ENCODE data around the gene STK32B.

Gene STK32B

GRCh38 chr4:5479518-5480060, 428.3 kb downstream of the STK32B start:
- Histone ChIP-seq H3K9ac (ENCODE audit: low read length) (no peak overlapping the region), H3K27me3 (ENCODE audit: control insufficient read depth in 1 of 2, insufficient read depth in 2 of 2, low read length in 2 of 2) (no peaks in the 10 kb centered on the region), H3K27ac (ENCODE audit: low read depth, low read length) (no peak overlapping the region), H3K4me1 (ENCODE audit: insufficient read depth, low read length) (no peaks in the 10 kb centered on the region), H3K36me3 (ENCODE audit: insufficient read depth, low read length) (no peaks in the 10 kb centered on the region), H3K4me3 (ENCODE audit: low read depth in 1 of 2, low read length in 2 of 2) (no peak overlapping the region), H3K9me3 (ENCODE audit: low read length) (no peaks in the 10 kb centered on the region)

- no peak overlapping the region for H3K27ac ChIP-seq (ENCODE audit: low read depth, low read length)
- no peaks in the 10 kb centered on the region for H3K4me1 ChIP-seq (ENCODE audit: insufficient read depth, low read length)
- H3K9ac ChIP-seq (ENCODE audit: low read length): no peak overlapping the region
- no peak overlapping the region for H3K4me3 ChIP-seq (ENCODE audit: low read depth in 1 of 2, low read length in 2 of 2)
- H3K27me3 ChIP-seq (ENCODE audit: control insufficient read depth in 1 of 2, insufficient read depth in 2 of 2, low read length in 2 of 2): no peaks in the 10 kb centered on the region
- no peaks in the 10 kb centered on the region for H3K36me3 ChIP-seq (ENCODE audit: insufficient read depth, low read length)
- H3K9me3 ChIP-seq (ENCODE audit: low read length): no peaks in the 10 kb centered on the region
Observed at GRCh38 chr4:5488413-5488812, 437.1 kb downstream of the STK32B start.

- H3K36me3 ChIP-seq (ENCODE audit: insufficient read depth, low read length): no peaks in the 10 kb centered on the region
- H3K4me3 ChIP-seq (ENCODE audit: low read depth in 1 of 2, low read length in 2 of 2): no peak overlapping the region
- H3K27me3 ChIP-seq (ENCODE audit: control insufficient read depth in 1 of 2, insufficient read depth in 2 of 2, low read length in 2 of 2): no peaks in the 10 kb centered on the region
- no peaks in the 10 kb centered on the region for H3K4me1 ChIP-seq (ENCODE audit: insufficient read depth, low read length)
- H3K27ac ChIP-seq (ENCODE audit: low read depth, low read length): no peak overlapping the region
- H3K9ac ChIP-seq (ENCODE audit: low read length): no peak overlapping the region
- no peaks in the 10 kb centered on the region for H3K9me3 ChIP-seq (ENCODE audit: low read length)
Observed at GRCh38 chr4:5489260-5489659, 438.0 kb downstream of the STK32B start.

- Histone ChIP-seq H3K27me3 (ENCODE audit: control insufficient read depth in 1 of 2, insufficient read depth in 2 of 2, low read length in 2 of 2) (no peaks in the 10 kb centered on the region), H3K27ac (ENCODE audit: low read depth, low read length) (no peak overlapping the region), H3K9ac (ENCODE audit: low read length) (no peak overlapping the region), H3K4me3 (ENCODE audit: low read depth in 1 of 2, low read length in 2 of 2) (no peak overlapping the region), H3K4me1 (ENCODE audit: insufficient read depth, low read length) (no peaks in the 10 kb centered on the region), H3K36me3 (ENCODE audit: insufficient read depth, low read length) (no peaks in the 10 kb centered on the region), H3K9me3 (ENCODE audit: low read length) (no peaks in the 10 kb centered on the region)
Observed at GRCh38 chr4:5497489-5497888, 446.2 kb downstream of the STK32B start.

- no peaks in the 10 kb centered on the region for H3K27me3 ChIP-seq (ENCODE audit: control insufficient read depth in 1 of 2, insufficient read depth in 2 of 2, low read length in 2 of 2)
- H3K36me3 ChIP-seq (ENCODE audit: insufficient read depth, low read length): no peaks in the 10 kb centered on the region
- H3K4me3 ChIP-seq (ENCODE audit: low read depth in 1 of 2, low read length in 2 of 2): no peak overlapping the region
- H3K4me1 ChIP-seq (ENCODE audit: insufficient read depth, low read length): no peaks in the 10 kb centered on the region
- H3K9me3 ChIP-seq (ENCODE audit: low read length): no peaks in the 10 kb centered on the region
- H3K27ac ChIP-seq (ENCODE audit: low read depth, low read length): no peak overlapping the region
- no peak overlapping the region for H3K9ac ChIP-seq (ENCODE audit: low read length)
Observed at GRCh38 chr4:5500165-5500564, 448.9 kb downstream of the STK32B start.

GRCh38 chr4:5503336-5503936, 452.2 kb downstream of the STK32B start:
- Histone ChIP-seq H3K4me1 (ENCODE audit: insufficient read depth, low read length) (no peaks in the 10 kb centered on the region), H3K27me3 (ENCODE audit: control insufficient read depth in 1 of 2, insufficient read depth in 2 of 2, low read length in 2 of 2) (no peaks in the 10 kb centered on the region), H3K36me3 (ENCODE audit: insufficient read depth, low read length) (no peaks in the 10 kb centered on the region), H3K9me3 (ENCODE audit: low read length) (no peaks in the 10 kb centered on the region), H3K9ac (ENCODE audit: low read length) (no peak overlapping the region), H3K27ac (ENCODE audit: low read depth, low read length) (no peak overlapping the region), H3K4me3 (ENCODE audit: low read depth in 1 of 2, low read length in 2 of 2) (no peak overlapping the region)

- no peak overlapping the region for H3K27ac ChIP-seq (ENCODE audit: low read depth, low read length)
- no peaks in the 10 kb centered on the region for H3K36me3 ChIP-seq (ENCODE audit: insufficient read depth, low read length)
- H3K9ac ChIP-seq (ENCODE audit: low read length): no peak overlapping the region
- no peaks in the 10 kb centered on the region for H3K27me3 ChIP-seq (ENCODE audit: control insufficient read depth in 1 of 2, insufficient read depth in 2 of 2, low read length in 2 of 2)
- no peaks in the 10 kb centered on the region for H3K4me1 ChIP-seq (ENCODE audit: insufficient read depth, low read length)
- no peak overlapping the region for H3K4me3 ChIP-seq (ENCODE audit: low read depth in 1 of 2, low read length in 2 of 2)
- H3K9me3 ChIP-seq (ENCODE audit: low read length): no peaks in the 10 kb centered on the region
Observed at GRCh38 chr4:5504486-5504885, 453.2 kb downstream of the STK32B start.

GRCh38 chr4:5510504-5510903, 459.2 kb downstream of the STK32B start:
- no peaks in the 10 kb centered on the region for H3K27me3 ChIP-seq (ENCODE audit: control insufficient read depth in 1 of 2, insufficient read depth in 2 of 2, low read length in 2 of 2)
- no peak overlapping the region for H3K9ac ChIP-seq (ENCODE audit: low read length)
- H3K27ac ChIP-seq (ENCODE audit: low read depth, low read length): no peak overlapping the region
- H3K9me3 ChIP-seq (ENCODE audit: low read length): no peaks in the 10 kb centered on the region
- H3K4me3 ChIP-seq (ENCODE audit: low read depth in 1 of 2, low read length in 2 of 2): no peak overlapping the region
- no peaks in the 10 kb centered on the region for H3K36me3 ChIP-seq (ENCODE audit: insufficient read depth, low read length)
- no peaks in the 10 kb centered on the region for H3K4me1 ChIP-seq (ENCODE audit: insufficient read depth, low read length)

GRCh38 chr4:5511791-5512190, 460.5 kb downstream of the STK32B start:
- Histone ChIP-seq H3K36me3 (ENCODE audit: insufficient read depth, low read length) (no peaks in the 10 kb centered on the region), H3K9ac (ENCODE audit: low read length) (no peak overlapping the region), H3K27ac (ENCODE audit: low read depth, low read length) (no peak overlapping the region), H3K9me3 (ENCODE audit: low read length) (no peaks in the 10 kb centered on the region), H3K4me1 (ENCODE audit: insufficient read depth, low read length) (no peaks in the 10 kb centered on the region), H3K27me3 (ENCODE audit: control insufficient read depth in 1 of 2, insufficient read depth in 2 of 2, low read length in 2 of 2) (no peaks in the 10 kb centered on the region), H3K4me3 (ENCODE audit: low read depth in 1 of 2, low read length in 2 of 2) (no peak overlapping the region)

- H3K4me1 ChIP-seq (ENCODE audit: insufficient read depth, low read length): no peaks in the 10 kb centered on the region
- no peaks in the 10 kb centered on the region for H3K9me3 ChIP-seq (ENCODE audit: low read length)
- no peak overlapping the region for H3K27ac ChIP-seq (ENCODE audit: low read depth, low read length)
- no peak overlapping the region for H3K9ac ChIP-seq (ENCODE audit: low read length)
- H3K36me3 ChIP-seq (ENCODE audit: insufficient read depth, low read length): no peaks in the 10 kb centered on the region
- H3K27me3 ChIP-seq (ENCODE audit: control insufficient read depth in 1 of 2, insufficient read depth in 2 of 2, low read length in 2 of 2): no peaks in the 10 kb centered on the region
- H3K4me3 ChIP-seq (ENCODE audit: low read depth in 1 of 2, low read length in 2 of 2): no peak overlapping the region
Observed at GRCh38 chr4:5515646-5516045, 464.4 kb downstream of the STK32B start.

GRCh38 chr4:5517372-5517771, 466.1 kb downstream of the STK32B start:
- Histone ChIP-seq H3K36me3 (ENCODE audit: insufficient read depth, low read length) (no peaks in the 10 kb centered on the region), H3K27me3 (ENCODE audit: control insufficient read depth in 1 of 2, insufficient read depth in 2 of 2, low read length in 2 of 2) (no peaks in the 10 kb centered on the region), H3K9me3 (ENCODE audit: low read length) (no peaks in the 10 kb centered on the region), H3K4me1 (ENCODE audit: insufficient read depth, low read length) (no peaks in the 10 kb centered on the region), H3K9ac (ENCODE audit: low read length) (no peak overlapping the region), H3K27ac (ENCODE audit: low read depth, low read length) (no peak overlapping the region), H3K4me3 (ENCODE audit: low read depth in 1 of 2, low read length in 2 of 2) (no peak overlapping the region)

Data from muscle layer of colon (tissue), 2 donors.